ENCODE results near the gene COMMD1.

The COMMD1 gene

DNA sequence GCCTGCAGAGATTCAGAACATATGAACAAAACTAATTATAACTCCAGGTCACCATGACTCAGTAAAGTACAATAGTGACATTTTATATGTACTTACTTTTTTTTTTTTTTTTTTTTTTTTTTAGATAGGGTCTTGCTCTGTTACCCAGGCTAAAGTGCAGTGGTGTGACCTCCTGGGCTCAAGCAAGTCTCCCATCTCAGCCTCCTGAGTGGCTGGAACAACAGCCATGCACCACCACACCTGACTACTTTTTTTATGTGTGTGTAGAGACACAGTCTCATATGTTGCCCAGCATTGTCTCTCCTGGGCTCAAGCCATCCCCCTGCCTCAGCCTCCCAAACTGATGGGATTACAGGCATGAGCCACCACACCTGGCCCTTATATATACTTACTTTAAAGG is 159.8 kb downstream of the COMMD1 start:
- H3K4me3 ChIP-seq (ENCODE audit: low read depth, low read length): no peak overlapping the region
- TF ChIP-seq CTCF (IDR thresholded peaks at IDR 0.05; ENCODE audit: low read depth, low read length, missing control alignments): no peak
- no peak for DNase-seq (ENCODE audit: low read depth)

DNA sequence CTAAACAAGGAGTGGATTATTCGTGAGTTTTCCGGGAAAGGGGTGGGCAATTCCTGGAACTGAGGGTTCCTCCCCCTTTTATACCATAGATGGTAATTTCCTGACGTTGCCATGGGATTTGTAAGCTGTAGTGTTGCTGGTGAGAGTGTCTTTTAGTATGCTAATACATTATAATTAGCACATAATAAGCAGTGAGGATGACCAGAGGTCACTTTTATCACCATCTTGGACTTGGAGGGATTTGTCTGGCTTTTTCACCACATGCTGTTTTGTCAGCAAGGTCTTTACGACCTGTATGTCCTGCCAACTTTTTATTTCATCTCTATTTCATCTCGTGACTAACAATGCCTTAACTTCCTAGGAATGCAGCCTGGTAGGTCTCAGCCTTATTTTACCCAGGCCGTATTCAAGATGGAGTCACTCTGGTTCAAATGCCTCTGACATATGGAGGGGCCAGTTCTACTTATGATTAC is 165.7 kb downstream of the COMMD1 start:
- DNase-seq (ENCODE audit: low read depth): no peak
- TF ChIP-seq CTCF (IDR thresholded peaks at IDR 0.05; ENCODE audit: low read depth, low read length, missing control alignments): no peak
- H3K4me3 ChIP-seq (ENCODE audit: low read depth, low read length): no peak overlapping the region

DNA sequence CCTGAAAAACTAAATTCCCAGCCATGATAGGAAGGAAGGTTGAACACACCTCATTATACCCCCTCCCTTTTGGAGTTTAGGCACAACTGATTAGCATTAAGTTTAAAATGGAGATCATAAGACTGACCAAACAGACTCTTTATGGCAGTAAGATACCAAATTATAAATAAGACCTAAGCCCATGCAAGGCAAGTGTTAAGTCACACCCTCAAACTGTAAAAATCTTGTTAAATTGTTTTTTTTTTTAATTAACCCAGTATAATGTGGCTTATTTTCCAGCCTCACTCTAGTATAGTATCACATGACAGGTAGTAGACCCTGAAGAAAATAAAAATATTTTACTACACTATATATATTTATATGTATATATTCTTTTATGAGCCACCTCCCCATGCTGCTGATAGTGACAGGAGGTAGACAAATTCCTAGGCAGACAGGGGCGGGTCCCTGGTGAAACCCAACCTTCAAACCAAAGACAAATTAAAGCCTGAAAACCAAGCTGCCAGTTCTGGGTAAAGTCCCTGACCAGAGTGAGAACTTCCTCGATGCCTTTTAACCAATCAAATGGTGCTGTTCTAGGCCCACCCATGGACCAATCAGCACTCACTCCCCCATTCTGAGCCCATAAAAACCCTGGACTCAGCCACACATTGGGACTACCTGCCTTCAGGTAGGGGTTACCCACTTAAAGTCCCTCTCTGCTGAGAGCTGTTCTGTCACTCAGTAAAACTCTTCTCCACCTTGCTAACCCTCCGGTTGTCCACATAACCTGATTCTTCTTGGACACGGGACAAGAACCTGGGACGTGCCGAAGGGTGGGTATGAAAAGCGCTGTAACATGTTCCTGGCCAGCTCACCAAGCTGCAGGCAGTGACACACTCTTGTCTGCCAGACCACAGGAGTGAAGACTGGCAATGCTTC is 166.5 kb downstream of the COMMD1 start:
- H3K4me3 ChIP-seq (ENCODE audit: low read depth, low read length): no peak overlapping the region
- no peak for DNase-seq (ENCODE audit: low read depth)
- TF ChIP-seq CTCF (IDR thresholded peaks at IDR 0.05; ENCODE audit: low read depth, low read length, missing control alignments): no peak

- no peak for DNase-seq (ENCODE audit: low read depth)
- H3K4me3 ChIP-seq (ENCODE audit: low read depth, low read length): no peak overlapping the region
- TF ChIP-seq CTCF (IDR thresholded peaks at IDR 0.05; ENCODE audit: low read depth, low read length, missing control alignments): no peak
Observed at GRCh38 chr2:62074233-62074632, 168.8 kb downstream of the COMMD1 start.

DNA sequence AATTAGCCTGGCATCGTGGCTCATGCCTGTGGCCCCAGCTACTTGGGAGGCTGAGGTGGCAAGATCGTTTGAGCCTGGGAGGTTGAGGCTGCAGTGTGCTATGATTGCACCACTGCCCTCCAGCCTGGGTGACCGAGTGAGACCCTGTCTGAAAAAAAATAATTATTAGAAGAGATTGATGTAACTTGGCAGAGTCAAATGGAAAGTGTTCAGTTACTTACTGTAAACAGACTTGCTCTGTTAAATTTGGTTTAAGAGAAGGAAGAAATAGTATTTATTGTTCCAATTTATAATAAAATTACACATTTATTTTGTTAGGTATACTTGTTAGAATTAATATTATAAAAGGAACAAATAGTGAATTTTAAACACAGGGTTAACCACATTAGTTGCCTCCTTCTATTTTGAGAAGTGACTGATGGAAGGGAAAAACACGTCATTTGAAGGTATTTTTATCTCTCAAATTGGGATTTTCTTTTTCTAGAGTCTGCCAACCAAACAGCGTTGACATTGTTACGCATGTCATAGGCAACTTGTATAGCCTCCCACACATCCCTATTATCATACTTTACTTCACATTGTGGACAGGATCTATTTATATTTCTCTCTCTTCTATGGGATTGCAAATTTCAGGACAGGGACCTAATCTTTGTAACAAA is 171.6 kb downstream of the COMMD1 start:
- no peak for DNase-seq (ENCODE audit: low read depth)
- no peak for TF ChIP-seq CTCF (IDR thresholded peaks at IDR 0.05; ENCODE audit: low read depth, low read length, missing control alignments)
- H3K4me3 ChIP-seq (ENCODE audit: low read depth, low read length): no peak overlapping the region

DNA sequence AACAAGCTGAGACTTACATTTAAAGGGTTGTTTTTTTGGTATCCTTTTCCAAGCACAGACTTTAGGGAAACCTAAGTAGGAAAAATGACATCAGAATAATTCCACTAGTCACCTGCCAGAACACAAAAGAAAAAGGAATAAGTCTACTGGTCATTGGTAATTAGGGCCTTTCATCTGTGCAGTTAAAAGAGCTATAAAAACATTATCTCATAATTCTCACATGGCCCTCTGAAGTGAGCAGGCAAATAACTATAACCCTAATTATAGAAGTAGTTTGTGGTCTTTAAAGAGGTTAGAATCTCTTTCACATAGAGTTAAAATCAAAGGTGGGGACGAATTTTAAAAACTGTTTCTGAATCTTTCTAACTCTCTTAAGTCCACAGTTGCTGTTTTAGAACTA is 179.3 kb downstream of the COMMD1 start:
- no peak for TF ChIP-seq CTCF (IDR thresholded peaks at IDR 0.05; ENCODE audit: low read depth, low read length, missing control alignments)
- no peak overlapping the region for H3K4me3 ChIP-seq (ENCODE audit: low read depth, low read length)
- DNase-seq (ENCODE audit: low read depth): no peak

Measured in GM12864 (cell line).